Right lobe of liver (tissue), 6 donors: ENCODE measurements around the gene SMIM17. TPM values are rescaled to one million over a fixed set of nuclear protein-coding genes. Genes with fewer than 3 reads are reported as not detected.

Experiments
- ATAC-seq, 4 donors: fragments of 200-7000 bp; cut with Tn5 transposase; one replicate each; pipeline ENCODE4 v1.9.1; 2020; ENCODE audit warnings: mild to moderate bottlenecking in 4 of 4, moderate library complexity in 4 of 4
- DNase-seq, 3 donors: peaks; one replicate each; pipeline ENCODE4 v3.0.0-alpha.2; 2020
- H3K27ac ChIP-seq, 3 donors: fragments of 200-600 bp; one replicate each; pipeline ENCODE4 v1.8.0; 2022
- H3K27me3 ChIP-seq, 2 donors: fragments of 200-600 bp; one replicate each; pipeline ENCODE4 v1.8.0; 2022
- H3K36me3 ChIP-seq, 4 donors: fragments of 200-600 bp; sonication (generic) in 1 of 4; one replicate each; pipeline versions ENCODE4 v1.5.1 to v1.8.0; 2017 to 2022; ENCODE audit warnings: control low read depth in 1 of 4
- H3K4me1 ChIP-seq, 4 donors: fragments of 200-600 bp; sonication (generic) in 1 of 4; one replicate each; pipeline versions ENCODE4 v1.5.1 to v1.8.0; 2017 to 2022; ENCODE audit warnings: control low read depth in 1 of 4
- H3K4me3 ChIP-seq, 3 donors: fragments of 200-600 bp; one replicate each; pipeline ENCODE4 v1.8.0; 2022
- H3K9me3 ChIP-seq, 4 donors: fragments of 200-600 bp; sonication (generic) in 1 of 4; one replicate each; pipeline versions ENCODE4 v1.5.1 to v1.8.0; 2017 to 2022; ENCODE audit warnings: control low read depth in 1 of 4
- CTCF ChIP-seq, 4 donors: fragments of 200-600 bp in 3 of 4; fragments of 450-650 bp in 1 of 4; IDR thresholded peaks; one replicate each; pipeline versions ENCODE4 v1.5.1 to v1.8.0; 2016 to 2022; ENCODE audit warnings: antibody characterized with exemption in 4 of 4, mild to moderate bottlenecking in 2 of 4
- POLR2A ChIP-seq: fragments of 450-650 bp; IDR thresholded peaks from one replicate; pipeline ENCODE4 v1.6.1; 2017; ENCODE audit warnings: antibody characterized with exemption, mild to moderate bottlenecking
- WGBS: methylation state at CpG from one replicate; pipeline ENCODE4 v1.1.6; 2018; ENCODE audit warnings: low coverage, low lambda C conversion rate; ENCODE audit not compliant: insufficient coverage; ENCODE audit errors: missing lambda C conversion rate; 5-methylcytosine and 5-hydroxymethylcytosine counted together
- intact Hi-C, 2 donors: fragments of 100-400 bp; cut with DNase I; formaldehyde crosslinking; loops; one replicate each; pipeline versions ENCODE4 v1.11.2 to v1.14.1; 2022
- total RNA-seq, 6 experiments: library from RNA; depleted of rRNA in 2 of 6; stranded (reverse); fragments of >200 nt in 2 of 6; fragmentation: NEBNext Ultra II Directional in 3 of 6; extraction: Animal tissue kit (Norgen Biotek cat#: 25700) in 3 of 6; gene quantifications; one replicate each; pipeline versions ENCODE4 v1.1.0 to v1.2.4, GENCODE V29; 2016 to 2023
- donor health status: DM: no; HTN: yes; CAD: no.
- donor health status: DM: no; HTN: no; CAD: no.
- donor health status: DM: no; HTN: no; CAD: no.
- donor health status: DM: no; HTN: yes; CAD: no.
- donor health status: DM: no; HTN: yes; CAD: no.

SMIM17 gene
- total RNA-seq, 6 experiments from 2014 or later: not detected

- DNase-seq (no peak), ATAC-seq (peak in 1 of 4 donors; percentile 31)
- no peaks in the 10 kb centered on the region for H3K9me3 ChIP-seq
- TF ChIP-seq CTCF (IDR thresholded peaks at IDR 0.05) (peak in 3 of 4 donors; percentile 4 to 33 (median 21)), POLR2A (no peak)
- H3K27ac ChIP-seq: no peak overlapping the region
- H3K4me1 ChIP-seq: no peaks in the 10 kb centered on the region
- no peaks in the 10 kb centered on the region for H3K36me3 ChIP-seq
- 17% methylated on average over 13 of the region's 32 CpGs for whole genome bisulfite sequencing
- H3K4me3 ChIP-seq: no peak overlapping the region
- intact Hi-C loops: no loop called here
- no peaks in the 10 kb centered on the region for H3K27me3 ChIP-seq
Measured at GRCh38 chr19:56660381-56661107, 17.6 kb downstream of the SMIM17 start.

GRCh38 chr19:56661248-56661647 lies 18.3 kb downstream of the SMIM17 start:
- no peaks in the 10 kb centered on the region for H3K4me1 ChIP-seq
- DNase-seq (no peak), ATAC-seq (no peak)
- H3K4me3 ChIP-seq: no peak overlapping the region
- H3K36me3 ChIP-seq: no peaks in the 10 kb centered on the region
- H3K27ac ChIP-seq: no peak overlapping the region
- no peak for TF ChIP-seq POLR2A
- no peak for TF ChIP-seq CTCF (IDR thresholded peaks at IDR 0.05)
- intact Hi-C loops: no loop called here
- H3K9me3 ChIP-seq: no peaks in the 10 kb centered on the region
- 75% methylated on average over 2 of the region's 3 CpGs for WGBS
- H3K27me3 ChIP-seq: no peaks in the 10 kb centered on the region

- H3K9me3 ChIP-seq: no peaks in the 10 kb centered on the region
- ATAC-seq: no peak
- 83% methylated on average over 8 of the region's 60 CpGs for WGBS
Measured at GRCh38 chr19:56663931-56664500, 21.1 kb downstream of the SMIM17 start.

GRCh38 chr19:56664511-56664910 lies 21.6 kb downstream of the SMIM17 start:
- ATAC-seq: no peak
- intact Hi-C loops: no loop called here
- Histone ChIP-seq H3K27ac (no peak overlapping the region), H3K4me3 (no peak overlapping the region), H3K4me1 (no peaks in the 10 kb centered on the region), H3K36me3 (no peaks in the 10 kb centered on the region), H3K27me3 (no peaks in the 10 kb centered on the region), H3K9me3 (no peaks in the 10 kb centered on the region)
- TF ChIP-seq CTCF (IDR thresholded peaks at IDR 0.05) (no peak), POLR2A (no peak)
- no CpG with 5 or more reads among the region's 43 CpGs for WGBS
- no peak for DNase-seq

More at GRCh38 chr19:56663931-56664500, 21.1 kb downstream of the SMIM17 start:
- no peak for TF ChIP-seq CTCF (IDR thresholded peaks at IDR 0.05)
- intact Hi-C loops: no loop called here
- H3K4me3 ChIP-seq: no peak overlapping the region
- no peaks in the 10 kb centered on the region for H3K4me1 ChIP-seq
- DNase-seq: no peak
- H3K36me3 ChIP-seq: no peaks in the 10 kb centered on the region
- H3K27ac ChIP-seq: no peak overlapping the region
- no peaks in the 10 kb centered on the region for H3K27me3 ChIP-seq
